ENCODE measurements around the gene BCL6B.

The BCL6B gene

GRCh38 chr17:7011415-7011814, 11.4 kb upstream of the BCL6B start:
- DNase-seq: no peak

DNA sequence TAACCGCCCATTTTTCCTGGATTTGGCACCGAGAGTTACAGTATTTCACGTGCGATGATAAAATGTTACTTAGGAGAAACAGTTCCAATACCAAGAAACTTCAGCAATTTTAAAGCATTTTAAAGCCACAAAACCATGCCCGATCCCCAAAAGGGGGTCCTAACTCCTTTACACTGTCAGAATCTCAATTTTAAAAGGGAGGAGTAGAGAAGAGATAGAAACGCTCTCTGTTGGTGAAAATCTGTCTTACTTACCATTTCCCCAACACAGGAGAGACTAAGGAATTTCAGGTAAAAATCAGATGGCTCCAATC, 11.0 kb upstream of the BCL6B start:
- no peak for DNase-seq

DNA sequence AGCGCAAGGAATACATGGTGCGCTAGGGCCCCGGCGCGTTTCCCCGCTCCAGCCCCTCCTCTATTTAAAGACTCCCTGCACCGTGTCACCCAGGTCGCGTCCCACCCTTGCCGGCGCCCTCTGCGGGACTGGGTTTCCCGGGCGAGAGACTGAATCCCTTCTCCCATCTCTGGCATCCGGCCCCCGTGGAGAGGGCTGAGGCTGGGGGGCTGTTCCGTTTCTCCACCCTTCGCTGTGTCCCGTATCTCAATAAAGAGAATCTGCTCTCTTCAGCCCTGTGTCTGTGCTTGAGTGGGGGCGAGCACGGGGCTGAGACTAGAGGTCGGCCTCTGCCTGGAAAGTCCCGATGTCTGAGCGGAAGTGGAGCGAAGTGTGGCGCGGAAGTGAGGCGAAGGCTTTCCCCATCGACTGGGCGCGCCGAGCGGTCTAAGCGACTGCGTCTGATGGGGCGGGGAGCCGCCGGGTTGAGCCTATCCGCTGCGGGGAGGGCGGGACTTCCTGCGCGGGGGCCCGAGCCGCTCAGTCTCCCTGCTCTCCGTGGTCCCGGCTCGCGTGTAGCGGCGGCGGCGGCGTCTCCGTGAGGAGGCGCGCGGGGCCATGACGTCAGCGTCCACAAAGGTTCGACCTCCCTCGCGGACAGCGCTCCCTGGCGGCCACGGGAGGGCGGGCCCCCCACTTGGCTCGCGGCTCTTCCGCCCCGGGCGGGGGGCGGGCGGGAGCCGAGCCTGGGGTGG, 8.4 kb upstream of the BCL6B start:
- DNase-seq: peak; percentile 90

DNA sequence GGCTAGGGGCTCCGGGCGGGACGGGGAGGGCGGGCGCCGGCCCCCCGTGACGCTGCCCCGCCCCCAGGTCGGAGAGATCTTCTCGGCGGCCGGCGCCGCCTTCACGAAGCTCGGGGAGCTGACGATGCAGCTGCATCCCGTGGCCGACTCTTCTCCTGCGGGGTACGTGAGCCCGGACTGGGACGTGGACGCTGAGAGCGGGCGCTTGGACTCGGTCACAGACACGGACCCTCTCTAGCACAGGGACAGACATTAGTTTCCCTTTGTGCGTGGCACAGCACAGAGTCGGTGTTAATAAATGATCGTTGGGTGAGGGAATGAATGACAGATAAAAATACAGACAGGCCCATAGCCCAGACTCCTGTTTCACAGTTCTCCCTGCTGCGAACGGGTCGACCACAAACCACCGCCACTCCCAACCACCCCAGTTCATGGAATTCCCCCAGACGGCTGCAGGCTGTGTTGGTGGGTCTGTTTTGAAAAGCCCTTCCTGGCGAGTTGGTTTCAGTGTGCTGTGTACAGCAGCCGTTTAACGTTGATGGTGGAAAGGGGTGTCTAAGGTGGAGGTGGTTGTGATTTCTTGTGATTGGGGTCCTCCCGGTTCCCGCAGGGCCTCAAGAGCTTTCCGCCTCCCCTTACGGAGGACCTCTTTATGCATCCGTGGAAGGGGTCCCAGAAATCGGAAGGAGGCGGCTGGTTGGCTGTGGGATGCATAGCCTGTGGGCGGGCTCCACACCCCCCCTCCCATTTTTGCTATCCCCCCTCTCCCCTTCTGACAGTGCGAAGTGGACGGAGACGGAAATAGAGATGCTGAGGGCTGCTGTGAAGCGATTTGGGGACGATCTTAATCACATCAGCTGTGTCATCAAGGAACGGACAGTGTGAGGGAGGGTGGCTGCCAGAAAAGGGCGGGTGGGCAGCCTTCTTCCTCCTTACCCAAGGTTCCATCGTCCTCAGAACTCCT, 7.6 kb upstream of the BCL6B start:
- DNase-seq: peak; percentile 52

DNA sequence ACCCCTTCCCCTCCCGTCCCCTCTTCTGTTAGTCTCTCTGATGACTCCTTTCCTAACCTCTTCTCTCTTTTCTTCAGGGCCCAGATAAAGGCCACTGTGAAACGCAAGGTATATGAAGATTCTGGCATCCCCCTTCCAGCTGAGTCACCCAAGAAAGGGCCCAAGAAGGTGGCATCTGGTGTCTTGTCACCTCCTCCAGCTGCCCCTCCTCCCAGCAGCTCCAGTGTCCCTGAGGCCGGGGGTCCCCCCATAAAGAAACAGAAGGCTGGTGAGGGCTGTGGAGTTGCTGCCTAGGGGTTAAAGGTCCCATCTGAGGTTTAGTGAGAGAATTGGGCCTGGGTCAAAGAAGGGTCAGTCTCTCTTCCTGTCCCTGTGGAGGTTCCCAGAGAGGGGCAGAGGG, 6.4 kb upstream of the BCL6B start:
- no peak for DNase-seq

DNA sequence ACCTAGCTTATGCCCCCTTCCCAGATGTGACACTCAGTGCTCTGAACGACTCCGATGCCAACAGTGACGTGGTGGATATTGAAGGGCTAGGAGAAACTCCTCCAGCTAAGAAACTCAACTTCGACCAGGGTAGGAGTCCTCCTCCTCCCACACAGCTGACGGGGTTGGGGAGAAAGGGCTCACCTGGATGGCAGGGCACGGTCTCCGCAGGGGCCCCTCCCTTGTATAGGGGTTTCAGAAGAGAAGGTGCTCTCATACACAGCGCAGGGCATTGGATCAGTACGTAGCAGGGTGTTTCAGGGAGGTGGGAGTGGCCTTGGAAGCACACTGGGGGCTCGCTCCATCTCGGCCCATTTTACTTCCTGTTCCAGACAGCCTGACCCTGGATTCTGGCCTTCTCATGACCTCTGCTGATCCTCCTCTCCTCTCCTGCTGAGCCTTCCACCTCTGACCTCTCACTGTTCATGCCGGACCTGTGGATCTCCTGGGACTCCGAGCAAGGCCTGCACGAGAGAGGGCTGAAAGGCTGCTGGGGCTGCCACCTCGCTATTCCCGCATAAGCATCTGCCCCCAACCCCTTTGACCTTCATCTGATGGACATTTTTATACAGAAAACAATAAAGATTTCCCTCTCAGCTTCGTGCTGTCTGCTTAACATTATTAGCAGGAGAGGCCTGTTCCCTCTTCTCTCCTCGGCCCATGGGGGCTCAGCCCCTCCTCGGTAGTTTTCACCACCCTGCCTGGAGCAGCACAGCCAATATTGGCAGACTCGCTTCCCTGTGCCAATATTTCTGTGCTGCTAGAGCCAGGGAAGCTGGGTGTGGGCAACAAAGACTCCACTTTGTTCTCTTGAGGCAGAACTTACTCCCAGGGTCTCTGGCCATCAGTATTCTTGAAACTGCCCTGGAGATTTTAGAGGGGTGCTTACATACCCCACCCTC, 5.7 kb upstream of the BCL6B start:
- no peak for DNase-seq

DNA sequence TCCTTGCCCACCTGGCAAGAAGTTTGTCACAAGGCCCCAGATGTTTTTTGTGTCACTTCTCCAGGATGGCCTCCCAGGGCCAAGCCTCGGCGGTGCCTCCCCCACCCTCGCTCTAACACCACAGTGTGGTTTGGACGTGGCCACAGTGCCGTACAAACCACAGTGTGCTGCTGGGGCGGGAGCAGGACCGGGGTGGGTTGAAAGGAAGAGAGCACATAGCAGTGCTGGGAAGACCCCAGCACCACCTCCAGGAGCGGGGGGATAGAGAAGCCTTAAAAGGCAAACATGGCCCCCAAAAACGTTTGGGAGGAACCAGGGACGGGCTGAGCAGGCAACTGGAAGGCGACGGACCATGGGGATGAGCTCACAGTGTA, 5.0 kb upstream of the BCL6B start:
- no peak for DNase-seq

GRCh38 chr17:7018331-7018964, 4.4 kb upstream of the BCL6B start:
- DNase-seq: no peak

DNA sequence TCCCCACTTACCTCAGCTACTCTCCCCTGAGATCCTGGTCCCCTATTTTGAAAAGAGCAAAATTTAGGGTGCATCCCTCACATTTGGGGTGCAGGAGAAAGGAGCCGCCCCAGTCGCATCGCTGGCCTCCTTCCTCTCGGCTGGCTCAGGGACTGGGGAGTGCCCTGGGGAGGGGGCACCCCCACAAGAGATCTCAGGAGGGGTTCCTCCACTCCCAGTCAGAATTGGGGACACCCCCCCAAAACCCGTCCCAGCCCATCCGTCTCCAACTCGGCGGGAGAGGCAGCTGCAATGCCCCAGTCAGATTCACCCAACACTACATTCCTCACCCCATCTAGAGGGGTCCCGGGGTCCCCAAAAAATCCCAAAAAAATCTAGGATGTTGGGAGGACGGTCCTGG, 3.5 kb upstream of the BCL6B start:
- no peak for DNase-seq

DNA sequence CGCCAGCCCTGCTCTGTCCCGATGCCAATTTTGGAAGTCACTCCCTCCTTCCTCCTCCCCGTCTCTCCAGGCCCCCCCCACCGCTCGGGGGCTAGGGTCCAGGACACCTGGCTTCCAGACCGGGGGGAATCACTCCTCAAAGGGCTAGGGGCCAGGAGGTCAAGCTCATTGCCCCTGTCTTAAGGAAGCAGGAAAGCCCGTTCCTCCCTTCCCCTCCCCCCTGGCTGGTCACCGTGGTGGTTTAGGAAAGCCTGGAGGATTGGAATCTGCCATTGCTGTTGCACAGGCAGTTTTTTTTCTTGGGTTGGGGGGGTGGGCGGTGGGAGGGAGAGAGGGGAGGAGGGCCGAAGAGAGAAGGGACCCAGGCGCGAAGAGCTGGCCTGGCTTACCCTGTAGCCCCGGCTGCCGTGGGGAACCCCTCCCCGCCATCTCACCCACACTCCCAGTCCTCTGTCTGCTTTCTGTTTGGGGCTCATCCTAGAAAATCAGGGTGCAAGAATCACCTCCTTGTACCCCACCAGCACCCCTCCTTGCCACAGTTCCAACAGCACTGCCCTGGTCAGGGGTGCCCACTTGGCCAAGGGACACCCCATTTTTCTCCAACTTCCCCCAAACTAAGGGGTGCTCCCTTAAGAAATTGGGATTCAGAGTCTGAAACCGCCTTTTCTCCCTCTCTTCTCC, 2.9 kb upstream of the BCL6B start:
- peak; percentile 8 for DNase-seq

GRCh38 chr17:7020894-7021664, 1.8 kb upstream of the BCL6B start:
- no peak for DNase-seq

DNA sequence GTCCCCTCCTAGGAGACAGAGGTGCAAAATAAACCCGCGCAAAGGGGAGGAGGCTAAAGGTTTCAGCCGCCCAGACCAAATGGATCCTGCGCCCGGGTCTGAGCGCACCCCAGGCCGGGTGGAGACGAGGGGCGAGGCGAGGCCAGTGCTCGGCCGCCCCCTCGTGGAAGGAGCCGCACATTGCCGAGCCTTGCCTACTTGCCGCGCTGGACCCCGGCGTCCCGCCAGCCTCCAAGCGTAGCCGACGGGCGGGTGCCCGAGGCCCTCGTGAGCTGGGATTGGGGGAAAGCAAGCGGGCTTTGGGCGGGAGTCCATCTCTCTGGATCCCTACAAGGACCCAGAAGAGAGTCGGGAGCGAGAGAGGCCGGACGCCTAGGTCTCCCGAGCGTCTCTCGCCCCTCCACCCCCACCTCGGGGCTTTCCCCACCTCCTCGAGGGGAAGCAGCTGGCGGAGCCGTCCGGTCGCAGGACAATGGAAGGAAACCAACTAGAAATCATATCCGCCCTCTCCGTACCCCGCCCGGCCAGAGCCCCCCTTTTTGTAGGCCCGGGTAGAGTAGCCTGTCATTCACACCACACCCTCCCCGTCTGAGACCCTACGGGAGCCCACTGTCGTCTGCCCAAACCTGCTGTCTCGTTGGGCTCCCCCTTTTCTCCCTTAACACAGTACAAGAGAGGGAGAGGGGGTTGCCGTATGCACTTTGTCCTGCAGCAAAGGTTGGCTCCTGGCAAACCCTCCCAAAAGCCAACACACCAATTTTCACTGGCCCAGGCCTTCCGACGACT, 664 bp upstream of the BCL6B start:
- peak; percentile 5 for DNase-seq

GRCh38 chr17:7023576-7024401, 939 bp downstream of the BCL6B start:
- no peak for DNase-seq

GRCh38 chr17:7024402-7024785, 1.5 kb downstream of the BCL6B start:
- DNase-seq: no peak

DNA sequence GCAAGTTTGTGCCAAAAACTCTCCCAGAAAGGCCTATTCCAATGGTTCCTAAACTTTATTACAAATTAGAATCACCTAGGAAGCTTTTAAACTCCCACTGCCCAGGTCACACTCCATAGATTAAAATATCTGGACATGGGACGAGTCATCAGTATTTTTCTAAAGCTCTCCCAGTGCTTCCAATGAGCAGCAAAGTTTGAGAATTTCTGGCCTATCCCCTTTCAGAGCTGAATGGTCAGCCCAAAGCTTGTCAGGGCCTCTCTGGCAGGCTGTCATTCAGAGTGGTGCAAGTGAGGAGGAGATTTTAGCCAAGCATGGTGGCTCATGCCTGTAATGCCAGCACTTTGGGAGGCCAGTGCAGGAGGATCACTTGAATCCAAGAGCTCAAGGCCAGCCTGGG, 2.4 kb downstream of the BCL6B start:
- peak; percentile 28 for DNase-seq

DNA sequence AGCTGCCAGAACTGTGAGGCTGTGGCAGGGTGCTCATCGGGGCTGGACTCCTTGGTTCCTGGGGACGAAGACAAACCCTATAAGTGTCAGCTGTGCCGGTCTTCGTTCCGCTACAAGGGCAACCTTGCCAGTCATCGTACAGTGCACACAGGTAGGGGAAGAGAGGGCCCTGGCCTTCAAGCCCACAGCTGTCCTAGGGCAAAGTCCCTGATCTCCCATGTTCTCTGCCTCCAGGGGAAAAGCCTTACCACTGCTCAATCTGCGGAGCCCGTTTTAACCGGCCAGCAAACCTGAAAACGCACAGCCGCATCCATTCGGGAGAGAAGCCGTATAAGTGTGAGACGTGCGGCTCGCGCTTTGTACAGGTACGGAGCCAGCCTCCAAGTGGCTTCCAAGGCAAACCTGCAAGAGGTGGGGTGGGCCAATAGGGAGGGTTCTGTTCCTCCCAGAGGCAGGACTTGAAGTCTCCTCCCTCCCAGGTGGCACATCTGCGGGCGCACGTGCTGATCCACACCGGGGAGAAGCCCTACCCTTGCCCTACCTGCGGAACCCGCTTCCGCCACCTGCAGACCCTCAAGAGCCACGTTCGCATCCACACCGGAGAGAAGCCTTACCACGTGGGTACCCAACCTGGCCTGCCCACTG, 3.7 kb downstream of the BCL6B start:
- DNase-seq: no peak

GRCh38 chr17:7027335-7027734, 4.5 kb downstream of the BCL6B start:
- DNase-seq: no peak

- DNase-seq: no peak
Measured at GRCh38 chr17:7029096-7029495, 6.2 kb downstream of the BCL6B start.

DNA sequence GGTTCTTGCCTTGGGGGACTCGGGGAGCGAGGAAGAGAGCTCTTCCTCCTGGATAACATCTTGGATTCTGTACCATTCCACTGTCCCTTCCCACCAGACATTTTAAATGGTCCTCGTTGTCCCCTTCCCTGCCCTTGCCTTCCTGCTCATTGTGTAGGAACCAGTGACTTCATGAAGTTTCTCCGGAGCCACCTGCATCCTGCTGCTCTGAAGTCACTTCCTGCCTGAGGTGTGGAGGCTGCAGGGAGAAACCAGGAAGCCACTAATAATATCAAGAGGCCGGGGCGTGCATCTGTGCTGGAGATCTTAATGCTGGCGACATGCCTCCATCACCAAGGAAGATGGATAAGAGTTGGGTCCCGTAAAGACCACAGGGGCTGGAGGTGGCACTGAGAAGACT, 6.8 kb downstream of the BCL6B start:
- no peak for DNase-seq

All from kidney glomerular epithelial cell (primary cell).